Fibroblast of villous mesenchyme (primary cell): ENCODE results near the gene COL20A1. TPM values are rescaled to one million over a fixed set of nuclear protein-coding genes. Genes with fewer than 3 reads are reported as not detected.

Experiments
- DNase-seq: peaks from one replicate; pipeline ENCODE4 v3.0.0-alpha.2; 2010; ENCODE audit warnings: low read depth
- H3K4me3 ChIP-seq: 2 replicates; pipeline ENCODE4 v1.5.1; 2011; ENCODE audit warnings: low read depth, mild to moderate bottlenecking, low read length
- total RNA-seq: library from RNA; depleted of rRNA; stranded (reverse); fragments of >200 nt; gene quantifications from 2 replicates; pipeline ENCODE4 v1.2.3, GENCODE V29; 2012
- TF ChIP-seq, protein P1 (sequence below): IDR thresholded peaks from 2 replicates; pipeline ENCODE4 v1.5.1; 2012; ENCODE audit warnings: low read depth, mild to moderate bottlenecking, low read length; ENCODE audit not compliant: insufficient read depth

COL20A1 gene
- total RNA-seq, 1 donor, result under 0.01 TPM

DNA sequence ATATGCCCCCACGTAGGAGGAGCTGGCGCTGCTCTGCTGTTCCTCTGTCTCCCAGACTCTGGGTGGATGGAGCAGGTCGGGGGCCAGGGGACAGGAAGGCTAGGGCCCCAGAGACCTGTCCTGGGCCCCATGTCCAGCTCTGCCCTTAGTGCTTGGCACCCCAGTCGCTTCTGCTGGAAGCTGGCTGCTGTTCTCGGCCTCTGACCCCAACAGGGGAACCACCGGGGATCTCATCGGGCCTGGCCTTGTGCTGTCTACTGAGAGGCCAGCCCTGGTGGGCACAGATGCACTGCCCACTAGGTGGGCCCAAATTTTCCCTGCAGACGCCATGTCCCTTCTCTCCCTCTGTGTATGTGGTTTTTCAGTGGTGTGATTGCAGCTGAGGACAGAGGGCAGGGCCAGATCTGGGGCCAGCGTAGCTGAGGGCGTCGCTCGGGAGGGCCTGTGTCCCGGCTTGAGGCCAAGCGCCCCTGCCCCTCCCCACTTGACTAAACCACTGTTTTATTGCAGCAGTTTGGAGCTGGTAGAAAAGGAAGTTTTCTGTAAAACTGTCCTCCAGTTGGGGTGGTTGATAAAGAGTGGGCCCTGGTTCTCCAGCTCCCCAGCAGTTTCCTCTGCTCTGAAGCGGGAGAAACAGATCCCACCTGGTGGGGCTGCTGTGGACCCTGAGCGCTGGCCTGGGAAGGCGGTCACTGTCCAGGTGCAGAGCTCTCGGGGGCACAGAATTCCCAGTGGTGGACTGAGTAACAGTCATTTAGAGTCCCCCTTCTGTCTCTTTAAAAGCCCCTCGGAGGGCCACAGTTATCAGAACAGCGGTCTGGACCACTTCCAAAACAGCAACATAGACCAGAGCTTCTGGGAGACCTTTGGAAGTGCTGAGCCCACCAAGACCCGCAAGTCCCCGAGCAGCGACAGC is 5.9 kb upstream of the COL20A1 start:
- no peak overlapping the region for H3K4me3 ChIP-seq
- DNase-seq, result no peak
- TF ChIP-seq, protein P1, sequence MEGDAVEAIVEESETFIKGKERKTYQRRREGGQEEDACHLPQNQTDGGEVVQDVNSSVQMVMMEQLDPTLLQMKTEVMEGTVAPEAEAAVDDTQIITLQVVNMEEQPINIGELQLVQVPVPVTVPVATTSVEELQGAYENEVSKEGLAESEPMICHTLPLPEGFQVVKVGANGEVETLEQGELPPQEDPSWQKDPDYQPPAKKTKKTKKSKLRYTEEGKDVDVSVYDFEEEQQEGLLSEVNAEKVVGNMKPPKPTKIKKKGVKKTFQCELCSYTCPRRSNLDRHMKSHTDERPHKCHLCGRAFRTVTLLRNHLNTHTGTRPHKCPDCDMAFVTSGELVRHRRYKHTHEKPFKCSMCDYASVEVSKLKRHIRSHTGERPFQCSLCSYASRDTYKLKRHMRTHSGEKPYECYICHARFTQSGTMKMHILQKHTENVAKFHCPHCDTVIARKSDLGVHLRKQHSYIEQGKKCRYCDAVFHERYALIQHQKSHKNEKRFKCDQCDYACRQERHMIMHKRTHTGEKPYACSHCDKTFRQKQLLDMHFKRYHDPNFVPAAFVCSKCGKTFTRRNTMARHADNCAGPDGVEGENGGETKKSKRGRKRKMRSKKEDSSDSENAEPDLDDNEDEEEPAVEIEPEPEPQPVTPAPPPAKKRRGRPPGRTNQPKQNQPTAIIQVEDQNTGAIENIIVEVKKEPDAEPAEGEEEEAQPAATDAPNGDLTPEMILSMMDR, result no peak

DNA sequence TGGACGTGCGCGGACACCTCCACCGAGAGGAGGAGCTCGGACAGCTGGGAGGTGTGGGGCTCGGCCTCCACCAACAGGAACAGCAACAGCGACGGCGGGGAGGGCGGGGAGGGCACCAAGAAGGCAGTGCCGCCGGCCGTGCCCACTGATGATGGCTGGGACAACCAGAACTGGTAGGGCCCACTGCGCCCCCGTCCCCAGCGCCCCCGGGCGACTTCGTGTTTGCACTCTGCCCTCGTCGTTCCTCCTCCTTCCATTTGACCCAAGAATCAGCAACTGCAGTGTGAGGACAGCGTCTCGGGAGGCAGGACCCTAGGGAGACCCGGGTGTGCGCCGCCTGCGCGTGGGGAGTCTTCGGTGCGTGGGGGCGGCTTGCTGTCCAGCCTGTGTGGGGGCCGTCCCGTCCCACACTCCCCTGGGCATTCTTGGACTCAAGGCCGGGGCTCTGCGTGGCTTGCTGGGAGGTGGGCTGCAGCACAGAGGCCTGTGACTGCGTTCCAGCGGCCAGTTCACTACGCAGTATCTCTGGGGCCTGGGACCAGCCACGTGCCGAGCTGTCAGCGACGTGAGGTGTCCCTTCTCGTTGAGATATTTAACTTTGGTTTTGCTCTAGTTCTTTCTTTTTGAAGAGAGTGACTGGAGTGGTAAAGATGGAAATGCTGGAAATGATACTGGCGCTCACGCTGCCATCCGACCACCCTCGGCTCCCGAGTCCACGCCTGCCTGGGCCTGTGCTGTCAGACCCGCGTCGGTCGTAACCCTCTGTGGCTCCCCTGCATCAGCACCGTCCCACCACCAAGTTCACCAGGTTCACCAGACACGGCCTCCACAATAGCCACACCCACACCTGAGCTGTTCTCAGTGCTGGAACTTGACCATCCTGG is 5.0 kb upstream of the COL20A1 start:
- TF ChIP-seq, protein P1, result no peak
- no peak for DNase-seq
- no peak overlapping the region for H3K4me3 ChIP-seq

DNA sequence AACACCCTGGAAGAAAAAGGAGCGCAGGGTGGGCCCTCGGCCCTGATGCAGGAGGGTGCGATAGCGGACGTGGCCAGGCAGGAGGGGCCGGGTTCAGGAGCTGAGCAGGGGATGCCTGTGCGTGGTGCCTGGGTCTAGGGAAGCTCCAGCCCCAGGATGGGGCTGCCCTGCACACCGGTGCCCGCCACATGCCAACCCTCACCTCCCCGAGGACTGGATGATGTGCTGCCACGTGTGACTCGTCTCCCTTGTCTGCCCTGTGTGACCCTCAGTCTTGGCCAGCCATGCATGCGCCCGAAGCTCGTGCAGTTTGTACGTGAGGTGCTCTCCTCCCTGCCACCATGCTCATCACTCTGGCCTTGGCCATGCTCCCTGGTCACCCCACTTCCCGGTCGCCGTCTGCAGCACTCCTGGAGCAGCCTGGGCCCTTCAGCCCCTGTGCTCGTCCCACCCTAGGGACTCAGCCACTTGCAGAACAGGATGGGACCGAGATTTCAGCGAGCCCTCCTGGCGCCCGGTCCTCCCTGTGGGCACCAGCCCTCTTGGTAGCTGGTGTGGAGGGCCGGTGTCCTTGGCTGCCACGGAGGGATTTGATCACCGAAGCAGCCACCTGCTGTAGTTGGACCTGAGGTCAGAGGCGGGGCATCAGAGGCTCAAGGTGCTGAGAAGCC is 4.3 kb upstream of the COL20A1 start:
- H3K4me3 ChIP-seq, result no peak overlapping the region
- no peak for DNase-seq
- TF ChIP-seq, protein P1, result no peak

DNA sequence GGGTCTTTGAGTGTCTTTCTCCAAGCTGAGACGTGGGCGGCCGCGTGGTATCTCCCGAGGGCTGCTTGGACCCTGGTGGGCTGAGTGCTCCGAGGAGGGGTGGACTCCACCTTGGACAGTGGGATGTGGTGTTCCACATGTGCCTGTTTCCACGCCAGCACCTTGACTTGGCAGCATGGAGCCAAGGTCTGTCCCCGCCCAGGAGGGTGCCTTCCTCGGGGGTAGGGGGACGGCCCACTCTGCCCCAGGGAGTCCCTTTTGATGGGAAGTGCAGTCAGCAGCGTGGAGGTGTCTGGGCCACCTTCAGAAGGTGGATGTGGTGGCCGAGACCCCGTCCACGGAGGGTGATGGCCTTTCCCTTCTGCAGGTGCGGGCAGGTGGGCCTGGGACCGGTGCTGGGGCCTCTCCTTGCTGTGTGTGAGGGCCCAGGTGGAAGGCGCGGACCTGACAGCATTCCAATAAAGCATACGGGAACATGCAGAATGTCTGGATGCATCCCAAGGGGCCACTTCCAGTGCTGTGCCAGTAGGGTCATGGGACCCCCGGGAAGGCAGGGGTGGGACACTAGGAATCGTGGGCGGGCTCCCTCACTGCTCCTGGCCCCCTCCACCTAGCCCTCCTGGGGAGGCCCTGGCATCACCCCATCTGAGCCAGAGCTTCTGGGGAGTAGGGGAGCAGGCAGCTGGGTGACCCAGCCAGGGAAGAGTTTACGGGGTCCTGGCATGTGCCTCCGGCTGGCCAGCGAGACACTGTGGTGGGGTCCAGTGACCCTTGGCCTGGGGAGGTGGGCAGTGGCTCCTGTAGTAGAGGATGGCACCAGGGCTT is 3.5 kb upstream of the COL20A1 start:
- DNase-seq, result no peak
- H3K4me3 ChIP-seq, result no peak overlapping the region
- TF ChIP-seq, protein P1, result no peak

DNA sequence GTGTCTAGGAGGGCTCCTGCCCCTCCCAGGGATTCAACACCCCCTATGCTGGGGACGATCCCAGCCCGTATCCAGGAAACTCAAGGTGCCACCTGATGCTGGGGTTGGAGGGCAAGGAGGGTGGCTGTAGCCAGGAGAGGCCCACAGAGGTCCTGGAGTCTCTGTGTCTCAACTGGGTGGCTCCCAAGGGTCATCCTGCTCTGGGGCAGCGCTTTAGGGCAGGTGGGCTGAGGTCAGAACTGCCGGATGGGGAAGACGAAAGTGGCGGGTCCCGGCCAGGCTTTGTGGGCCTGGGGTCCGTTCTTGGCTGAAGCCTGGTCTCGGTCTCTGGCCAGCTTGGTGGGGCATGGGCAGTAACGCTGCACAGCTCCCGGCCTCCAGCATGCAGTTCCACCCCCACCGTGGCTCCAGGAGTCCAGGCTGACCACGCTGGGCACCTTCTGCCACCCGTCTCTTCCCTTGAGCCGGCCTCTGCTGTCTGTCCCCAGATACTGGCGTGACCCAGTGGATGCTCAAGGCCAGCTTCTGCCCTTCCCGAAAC is 2.8 kb upstream of the COL20A1 start:
- no peak overlapping the region for H3K4me3 ChIP-seq
- no peak for DNase-seq
- TF ChIP-seq, protein P1, result no peak
